Measurements from ENCODE around the gene ZNF496.
"Not testable (repeated sequence)": the region's sequence is repeated elsewhere in the genome, so short reads cannot be mapped to it uniquely, and the experiment has no call there.

The ZNF496 gene
- total RNA-seq: 11.7 to 16.6 (median 15.0) reads per million in 4 donors

DNA sequence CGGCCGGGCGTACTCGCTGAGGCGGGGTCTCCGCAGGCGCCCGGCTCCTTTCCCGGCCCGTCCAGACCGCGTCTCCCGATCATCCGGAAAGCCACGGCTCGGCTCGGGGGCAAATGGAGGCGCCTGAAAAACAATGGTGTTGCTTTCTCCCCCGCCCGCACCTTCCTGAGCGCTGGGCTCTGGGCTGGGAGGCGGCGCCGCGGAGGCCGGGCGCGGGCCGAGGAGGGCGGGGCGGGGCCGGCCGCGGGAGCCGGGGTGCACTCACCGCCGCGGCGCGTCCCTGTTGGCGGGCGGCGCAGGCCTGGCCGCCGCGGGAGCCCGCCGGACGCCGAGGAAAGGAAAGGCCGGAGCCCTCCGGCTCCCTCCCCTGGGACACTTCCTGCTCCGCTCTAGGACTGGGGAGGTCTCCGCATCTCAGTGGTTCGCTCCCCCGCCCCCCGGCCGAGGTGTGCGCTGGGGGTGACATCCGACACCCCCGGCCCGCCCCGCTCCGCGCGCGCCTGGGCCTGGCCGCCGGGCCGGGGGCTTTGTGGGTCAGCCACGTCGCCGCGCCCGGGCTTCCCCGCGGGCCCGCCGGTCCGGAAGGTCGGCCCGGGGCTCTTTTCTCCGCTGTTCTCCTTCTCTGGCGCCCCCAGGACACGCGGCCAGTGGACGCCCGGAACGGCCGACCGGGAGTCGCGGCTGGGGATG lies at the start of gene ZNF496:
ZNF496 (minus strand) TSS at position 343 of the 690 bp plus-strand sequence. CDS start 2,289 bp downstream, outside the sequence.
- peak in 3 of 5 donors; percentile 25 to 30 (median 30) for DNase-seq

DNA sequence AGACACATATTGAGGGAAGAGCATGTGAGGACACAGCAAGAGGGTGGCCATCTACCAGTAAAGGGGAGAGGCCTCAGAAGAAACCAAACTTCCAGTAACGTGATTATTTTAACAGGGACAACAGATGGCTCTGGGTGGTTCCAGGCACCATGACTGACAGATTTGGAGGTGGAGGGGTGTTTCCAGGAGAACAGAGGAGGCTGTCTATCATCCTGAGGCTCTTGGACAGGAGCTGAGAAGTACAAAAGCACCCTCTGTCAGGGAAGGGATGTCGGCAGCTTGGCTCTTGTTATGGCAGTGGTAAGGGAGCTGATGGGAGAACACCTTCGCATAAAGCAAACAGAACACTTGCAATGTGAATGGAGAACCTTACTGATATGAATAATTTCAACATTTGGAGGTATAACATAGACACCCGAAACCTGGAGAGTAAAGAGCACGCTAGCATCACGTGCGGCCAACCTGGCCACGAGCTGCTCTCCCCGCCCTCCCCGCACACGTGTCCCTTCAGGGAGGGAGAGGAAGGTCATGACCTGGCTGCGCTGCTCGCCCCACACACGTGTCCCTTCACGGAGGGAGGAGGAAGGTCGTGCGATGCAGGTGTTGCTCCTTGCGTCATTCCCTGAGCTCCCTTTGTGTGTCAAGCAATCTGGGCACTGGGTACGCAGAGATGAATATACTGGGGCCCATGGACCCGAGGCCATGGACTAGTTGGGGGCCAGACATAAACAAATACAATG lies 46.8 kb upstream of the ZNF496 start:
- DNase-seq: no peak

DNA sequence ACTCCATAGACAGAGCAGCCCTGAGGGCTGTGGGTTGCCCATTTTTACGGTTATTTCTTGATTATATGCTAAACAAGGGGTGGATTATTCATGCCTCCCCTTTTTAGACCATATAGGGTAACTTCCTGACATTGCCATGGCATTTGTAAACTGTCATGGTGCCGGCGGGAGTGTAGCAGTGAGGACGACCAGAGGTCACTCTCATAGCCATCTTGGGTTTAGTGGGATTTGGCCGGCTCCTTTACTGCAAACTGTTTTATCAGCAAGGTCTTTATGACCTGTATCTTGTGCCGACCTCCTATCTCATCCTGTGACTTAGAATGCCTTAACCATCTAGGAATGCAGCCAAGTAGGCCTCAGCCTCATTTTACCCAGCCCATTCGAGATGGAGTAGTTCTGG lies 46.0 kb upstream of the ZNF496 start:
- not testable (repeated sequence) for DNase-seq

DNA sequence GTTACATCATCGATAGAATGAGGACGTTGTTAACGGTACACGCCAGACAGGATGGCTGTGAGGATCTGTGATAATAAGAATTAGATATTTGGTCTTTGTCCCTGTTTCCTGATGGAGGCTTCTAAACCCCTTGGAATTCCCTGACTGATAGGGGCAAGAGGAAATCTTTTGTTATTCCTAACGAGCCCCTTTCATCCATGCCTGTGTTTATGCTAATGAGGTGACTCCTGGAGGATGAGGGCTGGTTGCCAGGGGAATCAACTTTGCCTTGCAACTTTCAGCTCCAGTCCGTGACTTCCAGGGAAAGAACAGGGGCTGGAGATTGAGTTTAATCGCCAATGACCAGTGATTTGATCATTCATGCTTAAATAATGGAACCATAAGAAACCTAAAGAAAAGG lies 45.0 kb upstream of the ZNF496 start:
- no peak for DNase-seq

DNA sequence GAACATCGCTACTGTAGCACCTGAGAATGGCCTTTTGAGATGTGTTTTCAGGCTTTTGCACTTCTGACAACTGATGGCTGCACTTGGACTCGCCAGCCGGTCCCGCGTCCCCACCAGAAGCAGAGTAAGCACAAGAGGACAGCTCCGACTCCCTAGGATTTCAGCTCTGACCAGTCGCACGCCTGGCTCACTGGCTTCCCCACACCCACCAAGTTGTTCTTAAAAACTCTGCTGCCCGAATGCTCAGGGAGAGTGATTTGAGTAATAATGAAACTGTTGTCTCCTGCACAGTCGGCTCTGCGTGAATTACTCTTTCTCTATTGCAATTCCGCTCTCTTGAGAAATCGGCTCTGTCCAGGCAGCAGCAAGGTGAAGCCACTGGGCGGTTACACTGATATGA lies 44.1 kb upstream of the ZNF496 start:
- DNase-seq: no peak

DNA sequence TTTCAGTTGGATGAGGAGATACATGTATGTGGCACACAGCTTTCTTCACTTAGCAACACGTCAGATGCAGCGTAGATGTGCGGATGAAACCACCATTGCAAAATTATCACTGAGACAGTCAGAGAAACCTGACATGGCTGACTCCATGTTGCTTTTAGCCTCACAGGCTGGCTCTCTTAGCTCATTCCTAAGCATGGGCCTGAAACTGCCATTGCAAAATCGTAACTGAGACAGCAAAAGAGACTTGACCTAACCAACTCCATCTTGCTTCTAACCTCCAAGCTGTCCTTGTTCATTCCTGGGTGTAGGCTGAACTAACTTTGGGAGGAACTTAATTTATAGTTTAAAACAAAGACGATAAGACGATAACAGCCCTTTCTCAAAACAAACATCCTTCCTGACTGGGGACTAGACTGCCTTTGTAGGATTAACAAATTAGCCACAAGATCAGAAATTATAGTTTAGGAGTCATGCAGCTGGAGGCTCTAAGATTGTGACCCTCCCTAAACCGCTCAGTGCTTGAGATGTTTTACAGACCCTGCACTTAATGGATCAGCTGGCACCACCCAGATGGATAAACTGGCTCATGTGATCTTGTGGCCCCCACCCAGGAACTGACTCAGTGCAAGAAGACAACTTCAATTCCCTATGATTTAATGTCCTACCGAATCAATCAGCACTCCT lies 43.1 kb upstream of the ZNF496 start:
- DNase-seq: not testable (repeated sequence)

DNA sequence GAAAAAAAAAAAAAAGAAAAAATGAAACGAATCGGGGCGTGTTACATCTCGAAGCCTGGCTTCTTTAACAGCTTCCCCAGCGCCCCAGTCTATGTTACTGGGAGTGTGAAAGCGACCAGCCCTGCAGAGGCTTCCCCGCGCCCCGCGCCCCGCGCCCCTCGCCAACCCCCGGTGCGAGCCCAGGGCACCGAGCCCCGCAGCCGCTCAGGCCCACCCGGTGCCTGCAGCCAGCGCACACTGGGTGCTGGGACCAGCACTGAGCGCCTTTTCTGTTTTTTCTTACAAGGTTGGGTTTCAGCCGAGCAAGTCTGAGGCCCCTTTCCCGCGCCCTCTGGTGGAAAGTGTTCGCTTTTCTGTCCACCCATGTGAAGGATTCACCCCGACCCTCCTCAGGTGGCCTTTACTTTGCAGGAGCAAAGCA lies 42.1 kb upstream of the ZNF496 start:
- peak; percentile 14 to 49 (median 29) for DNase-seq

DNA sequence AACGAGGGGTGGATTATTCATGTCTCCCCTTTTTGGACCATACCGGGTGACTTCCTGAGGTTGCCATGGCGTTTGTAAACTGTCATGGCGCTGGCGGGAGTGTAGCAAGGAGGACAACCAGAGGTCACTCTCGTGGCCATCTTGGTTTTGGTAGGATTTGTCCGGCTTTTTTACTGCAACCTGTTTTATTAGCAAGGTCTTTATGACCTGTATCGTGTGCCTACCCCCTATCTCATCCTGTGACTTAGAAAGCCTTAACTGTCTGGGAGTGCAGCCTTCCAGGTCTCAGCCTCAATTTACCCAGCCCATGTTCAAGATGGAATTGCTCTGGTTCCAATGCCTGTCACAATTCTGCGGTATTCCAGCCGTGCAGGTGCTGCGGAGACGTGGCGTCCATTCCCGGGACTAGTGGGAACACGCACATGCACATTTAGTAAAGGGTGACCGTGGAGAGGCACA lies 40.2 kb upstream of the ZNF496 start:
- no peak for DNase-seq

DNA sequence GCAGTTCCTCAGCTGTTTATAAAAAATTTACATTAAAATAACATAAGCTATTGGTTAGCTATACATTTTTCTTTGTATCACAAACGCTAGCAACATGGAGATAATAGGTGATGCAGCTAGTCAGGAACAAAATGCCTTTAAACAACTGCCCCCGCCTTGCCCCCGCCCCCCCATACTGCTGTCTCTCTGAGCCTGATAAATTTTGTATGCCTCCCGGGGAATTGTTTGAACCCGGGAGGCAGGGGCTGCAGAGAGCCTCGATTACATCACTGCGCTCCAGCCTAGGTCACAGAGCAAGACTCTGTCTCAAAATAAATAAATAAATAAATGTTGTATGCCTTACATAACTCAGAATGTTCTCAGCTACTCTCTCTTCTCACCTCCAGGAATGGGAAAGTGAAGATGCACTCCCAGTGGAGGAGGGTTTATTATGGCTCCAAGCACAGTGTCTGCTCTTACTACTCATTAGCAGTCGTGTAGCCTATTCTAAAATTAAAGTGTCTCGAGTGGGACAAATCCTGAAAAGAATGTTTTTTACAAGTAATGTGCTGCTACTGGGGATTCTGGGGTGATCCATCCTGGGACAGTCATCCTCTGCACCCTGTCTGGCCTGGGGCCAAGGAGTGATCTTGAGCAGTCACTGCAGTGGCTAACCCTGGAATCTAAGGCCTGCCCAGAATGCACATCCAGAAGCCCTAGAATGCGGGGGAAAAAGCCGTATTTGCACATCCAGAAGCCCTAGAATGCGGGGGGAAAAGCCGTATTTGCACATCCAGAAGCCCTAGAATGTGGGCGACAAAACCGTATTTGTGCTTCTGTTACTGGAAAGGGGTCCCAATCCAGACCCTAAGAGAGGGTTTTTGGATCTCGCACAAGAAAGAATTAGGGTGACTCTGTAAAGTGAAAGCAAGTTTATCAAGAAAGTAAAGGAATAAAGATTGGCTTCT lies 39.4 kb upstream of the ZNF496 start:
- DNase-seq: no peak

DNA sequence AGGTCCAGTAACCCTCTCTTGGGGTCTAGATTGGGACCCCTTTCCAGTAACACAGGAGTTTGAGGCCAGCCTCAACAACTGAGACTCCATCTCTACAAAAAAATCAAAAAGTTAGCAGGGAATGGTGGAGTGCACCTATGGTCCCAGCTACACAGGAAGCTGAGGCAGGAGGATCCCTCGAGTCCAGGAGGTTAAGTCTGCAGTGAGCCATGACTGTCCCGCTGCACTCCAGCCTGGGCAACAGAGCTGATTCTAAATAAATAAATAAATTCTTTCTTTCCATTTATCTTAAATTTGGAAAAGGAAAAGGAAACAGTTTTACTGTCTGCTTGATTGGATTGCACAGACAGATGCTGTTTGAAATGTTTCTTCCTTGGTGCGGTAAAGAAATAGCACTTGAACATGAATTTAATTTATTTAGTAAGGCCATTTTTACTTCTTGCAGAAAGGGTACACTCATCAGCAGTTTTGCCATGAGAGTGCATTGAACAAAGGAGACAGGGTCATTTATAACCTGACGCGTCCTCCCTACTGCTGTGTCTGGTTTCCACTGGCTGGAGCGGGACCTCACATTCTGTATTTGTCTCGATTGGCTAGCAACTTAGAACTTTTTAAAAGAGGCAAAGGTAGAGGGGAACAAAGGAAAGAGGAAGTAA lies 37.0 kb upstream of the ZNF496 start:
- no peak for DNase-seq

DNA sequence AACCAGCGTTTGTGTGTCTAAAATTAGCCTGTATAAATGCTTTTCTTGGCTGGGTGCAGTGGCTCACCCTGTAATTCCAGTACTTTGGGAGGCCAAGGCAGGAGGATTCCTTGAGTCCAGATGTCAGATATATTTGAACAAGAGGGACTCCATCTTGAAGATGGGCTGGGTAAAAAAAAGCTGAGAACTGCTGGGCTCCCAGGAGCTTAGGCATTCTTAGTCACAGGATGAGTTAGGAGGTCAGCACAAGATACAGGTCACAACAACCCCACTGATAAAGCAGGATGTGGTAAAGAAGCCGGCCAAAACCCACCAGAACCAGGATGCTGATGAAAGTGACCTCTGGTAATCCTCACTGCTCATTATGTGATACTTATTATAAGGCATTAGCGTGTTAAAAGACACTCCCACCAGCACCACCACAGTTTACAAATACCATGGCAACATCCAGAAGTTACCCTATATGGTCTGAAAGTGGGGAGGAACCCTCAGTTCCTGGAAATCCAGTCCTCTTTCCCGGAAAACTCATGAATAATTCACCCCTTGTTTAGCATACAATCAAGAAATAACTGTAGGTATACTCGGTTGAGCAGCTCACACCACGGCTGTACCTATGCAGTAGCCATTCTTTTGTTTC lies 36.2 kb upstream of the ZNF496 start:
- DNase-seq: no peak

DNA sequence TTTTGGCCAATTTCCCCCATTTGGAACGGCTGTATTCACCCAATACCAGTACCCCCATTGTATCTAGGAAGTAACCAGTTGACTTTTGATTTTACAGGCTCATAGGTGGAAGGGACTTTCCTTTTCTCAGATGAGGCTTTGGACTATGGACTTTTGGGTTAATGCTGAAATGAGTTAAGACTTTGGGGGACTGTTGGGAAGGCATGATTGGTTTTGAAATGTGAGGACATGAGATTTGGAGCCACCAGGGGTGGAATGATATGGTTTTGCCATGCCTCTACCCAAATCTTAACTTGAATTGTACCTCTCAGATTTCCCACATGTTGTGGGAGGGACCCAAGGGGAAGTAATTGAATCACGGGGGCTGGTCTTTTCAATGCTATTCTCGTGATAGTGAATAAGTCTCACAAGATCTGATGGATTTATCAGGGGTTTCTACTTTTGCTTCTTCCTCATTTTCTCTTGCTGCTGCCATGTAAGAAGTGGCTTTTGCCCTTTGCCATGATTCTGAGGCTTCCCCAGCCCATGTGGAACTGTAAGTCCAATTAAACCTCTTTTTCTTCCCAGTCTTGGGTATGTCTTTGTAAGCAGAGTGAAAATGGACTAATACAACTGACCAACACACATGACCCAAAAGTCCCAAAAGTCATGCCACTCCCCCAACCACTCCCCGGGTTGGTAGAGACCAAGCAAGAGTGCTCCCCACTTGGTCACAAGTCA lies 35.4 kb upstream of the ZNF496 start:
- DNase-seq: no peak

DNA sequence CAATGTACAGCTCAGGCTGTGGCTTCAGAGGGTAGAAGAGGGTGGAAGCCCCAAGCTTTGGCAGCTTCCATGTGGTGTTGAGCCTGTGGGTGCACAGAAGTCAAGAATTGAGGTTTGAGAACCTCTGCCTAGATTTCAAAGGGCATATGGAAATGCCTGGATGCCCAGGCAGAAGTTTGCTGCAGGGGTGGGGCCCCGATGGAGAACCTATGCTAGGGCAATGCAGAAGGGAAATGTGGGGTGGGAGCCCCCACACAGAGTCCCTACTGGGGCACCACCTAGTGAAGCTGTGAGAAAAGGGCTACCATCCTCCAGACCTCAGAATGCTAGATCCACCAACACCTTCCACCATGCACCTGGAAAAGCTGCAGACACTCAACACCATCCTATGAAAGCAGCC lies 34.7 kb upstream of the ZNF496 start:
- DNase-seq: not testable (repeated sequence)

DNA sequence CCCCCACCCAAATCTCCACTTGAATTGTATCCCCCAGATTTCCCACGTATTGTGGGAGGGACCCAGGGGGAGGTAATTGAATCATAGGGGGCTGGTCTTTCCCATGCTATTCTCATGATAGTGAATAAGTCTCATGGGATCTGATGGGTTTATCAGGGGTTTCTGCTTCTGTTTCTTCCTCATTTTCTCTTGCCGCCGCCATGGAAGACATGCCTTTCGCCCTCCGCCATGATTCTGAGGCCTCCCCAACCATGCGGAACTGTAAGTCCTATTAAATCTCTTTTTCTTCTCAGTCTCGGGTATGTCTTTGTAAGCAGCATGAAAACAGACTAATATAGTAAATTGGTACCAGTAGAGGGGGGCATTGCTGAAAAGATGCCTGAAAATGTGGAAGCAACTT lies 33.4 kb upstream of the ZNF496 start:
- DNase-seq: no peak

DNA sequence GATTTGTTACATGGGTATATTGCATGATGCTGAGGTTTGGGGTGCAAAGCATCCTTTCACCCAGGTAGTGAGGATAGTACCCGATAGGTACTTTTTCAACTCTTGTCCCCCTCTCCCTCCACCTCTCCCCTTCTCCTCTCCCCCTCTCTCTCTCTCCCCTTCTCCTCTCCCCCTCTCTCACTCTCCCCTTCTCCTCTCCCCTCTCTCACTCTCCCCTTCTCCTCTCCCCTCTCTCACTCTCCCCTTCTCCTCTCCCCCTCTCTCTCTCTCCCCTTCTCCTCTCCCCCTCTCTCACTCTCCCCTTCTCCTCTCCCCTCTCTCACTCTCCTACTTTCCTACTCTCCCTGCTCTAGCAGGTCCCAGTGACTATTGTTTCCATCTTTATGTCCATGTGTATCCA lies 31.3 kb upstream of the ZNF496 start:
- not testable (repeated sequence) for DNase-seq

DNA sequence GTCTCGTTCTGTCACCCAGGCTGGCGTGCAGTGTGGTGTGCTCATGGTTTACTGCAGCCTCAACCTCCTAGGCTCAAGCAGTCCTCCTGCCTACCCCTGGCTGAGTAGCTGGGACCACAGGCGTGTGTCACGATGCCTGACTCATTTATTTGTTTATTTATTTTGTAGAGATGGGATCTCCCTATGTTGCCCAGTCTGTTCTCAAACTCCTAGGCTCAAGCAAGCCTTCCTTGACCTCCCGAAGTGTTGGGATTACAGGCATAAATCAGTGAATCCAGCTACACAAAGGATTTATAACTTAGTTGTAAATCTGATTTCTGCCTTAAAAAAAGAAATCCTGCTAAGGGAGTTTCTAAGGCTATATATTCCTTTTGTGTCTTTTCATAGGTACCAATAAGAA lies 30.5 kb upstream of the ZNF496 start:
- no peak for DNase-seq

DNA sequence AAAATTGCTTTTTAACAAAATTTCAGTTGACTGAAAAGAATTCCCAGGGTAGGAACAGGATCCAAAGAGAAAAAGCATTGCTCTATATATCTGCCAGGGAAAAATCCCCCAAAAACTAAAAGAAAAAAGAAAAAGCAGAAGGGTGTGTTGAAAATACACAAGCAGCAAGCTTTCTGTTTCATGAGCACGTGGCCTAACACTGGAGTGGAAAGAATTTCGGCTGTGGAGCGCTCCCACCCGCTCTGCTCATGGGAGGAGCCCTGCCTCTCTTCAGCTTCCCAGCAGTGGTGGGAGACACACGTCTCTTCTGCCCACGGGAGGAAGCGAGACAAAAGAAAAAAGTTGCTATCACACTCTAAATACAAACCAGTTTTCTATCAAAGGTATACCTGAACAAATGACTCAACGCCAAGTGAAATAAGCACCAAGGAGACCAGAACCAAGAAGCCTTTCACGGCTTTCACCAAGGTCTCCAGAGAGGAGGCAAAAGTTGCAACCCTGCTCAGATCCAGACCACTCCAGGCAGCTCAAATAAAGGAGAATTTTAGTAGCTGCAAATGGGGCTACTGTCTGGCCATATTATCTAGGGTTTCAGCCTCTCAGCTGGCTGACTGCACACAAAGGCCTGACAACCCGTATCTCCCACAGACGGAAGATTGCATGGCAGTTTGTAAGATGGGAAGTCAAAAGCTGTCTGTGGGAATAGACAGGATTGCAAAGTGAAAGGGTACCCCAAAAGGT lies 29.5 kb upstream of the ZNF496 start:
- no peak for DNase-seq

DNA sequence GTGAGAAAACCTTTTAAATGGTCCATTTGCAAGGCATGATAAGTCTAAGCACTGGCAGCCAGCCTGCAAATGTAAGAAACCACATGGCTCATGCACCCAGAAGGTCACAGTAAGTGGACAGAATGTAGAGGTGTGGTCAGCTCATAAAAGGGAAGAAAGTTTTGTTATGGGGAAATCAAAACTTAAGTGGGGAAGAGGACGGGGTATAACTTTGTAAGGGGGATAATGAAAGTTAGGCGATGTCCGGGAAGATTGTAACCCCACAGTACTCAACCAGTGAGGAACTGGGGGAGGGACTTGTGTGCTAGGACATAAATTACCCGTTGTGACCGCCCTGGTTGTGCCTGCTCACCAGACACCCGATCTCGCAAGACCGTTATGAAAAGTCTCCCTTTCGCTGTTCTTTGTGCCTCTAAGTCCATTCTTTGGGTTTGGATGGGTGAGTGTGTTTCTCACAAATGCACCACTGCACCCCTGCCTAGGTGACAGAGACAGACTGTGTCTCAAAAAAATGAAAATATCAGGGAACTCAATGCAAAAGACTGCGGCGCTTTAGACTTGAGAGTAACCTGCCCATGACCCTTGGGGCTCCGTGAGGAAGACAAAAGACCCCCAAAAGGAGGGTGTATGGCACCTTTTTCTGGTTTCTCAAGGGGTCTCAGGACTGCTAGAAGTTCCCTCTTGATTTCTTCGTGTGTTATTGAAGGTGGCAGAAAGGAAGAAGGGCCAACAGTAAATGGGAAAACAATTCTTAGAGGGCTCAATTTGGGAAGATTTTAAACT lies 28.6 kb upstream of the ZNF496 start:
- no peak for DNase-seq

DNA sequence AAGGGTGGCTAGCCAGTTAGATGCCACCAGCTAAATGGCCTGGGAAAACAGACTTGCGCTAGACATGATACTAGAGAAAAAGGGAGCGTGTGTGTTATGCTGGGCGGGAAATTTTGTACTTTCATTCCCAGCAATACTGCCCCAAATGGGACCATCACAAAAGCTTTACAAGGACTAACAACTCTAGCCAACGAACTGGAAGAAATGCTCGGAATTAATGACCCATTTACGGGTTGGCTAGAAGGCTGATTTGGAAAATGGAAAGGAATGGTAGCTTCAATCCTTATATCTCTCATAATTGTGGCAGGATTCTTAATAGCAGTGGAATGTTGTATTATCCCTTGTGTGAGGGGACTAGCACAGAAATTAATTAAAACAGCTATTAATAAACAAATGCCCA lies 27.9 kb upstream of the ZNF496 start:
- DNase-seq: no peak

All from T-helper 1 cell (primary cell).